B cell (primary cell): ENCODE data around the gene PI4KA.

Experiments used
- EZH2 ChIP-seq: IDR thresholded peaks from 2 replicates; pipeline ENCODE4 v1.6.1; 2012; ENCODE audit warnings: borderline replicate concordance, low read depth, mild to moderate bottlenecking, moderate library complexity, low read length; ENCODE audit not compliant: insufficient read depth, poor library complexity, severe bottlenecking
- TF ChIP-seq, protein P1 (sequence below): fragments of 200-600 bp; IDR thresholded peaks from one replicate; pipeline ENCODE4 v1.8.0; 2022; ENCODE audit warnings: antibody characterized with exemption, mild to moderate bottlenecking

GRCh38 chr22:20863366-20863765 lies 4.8 kb upstream of the PI4KA start:
- TF ChIP-seq, protein P1, sequence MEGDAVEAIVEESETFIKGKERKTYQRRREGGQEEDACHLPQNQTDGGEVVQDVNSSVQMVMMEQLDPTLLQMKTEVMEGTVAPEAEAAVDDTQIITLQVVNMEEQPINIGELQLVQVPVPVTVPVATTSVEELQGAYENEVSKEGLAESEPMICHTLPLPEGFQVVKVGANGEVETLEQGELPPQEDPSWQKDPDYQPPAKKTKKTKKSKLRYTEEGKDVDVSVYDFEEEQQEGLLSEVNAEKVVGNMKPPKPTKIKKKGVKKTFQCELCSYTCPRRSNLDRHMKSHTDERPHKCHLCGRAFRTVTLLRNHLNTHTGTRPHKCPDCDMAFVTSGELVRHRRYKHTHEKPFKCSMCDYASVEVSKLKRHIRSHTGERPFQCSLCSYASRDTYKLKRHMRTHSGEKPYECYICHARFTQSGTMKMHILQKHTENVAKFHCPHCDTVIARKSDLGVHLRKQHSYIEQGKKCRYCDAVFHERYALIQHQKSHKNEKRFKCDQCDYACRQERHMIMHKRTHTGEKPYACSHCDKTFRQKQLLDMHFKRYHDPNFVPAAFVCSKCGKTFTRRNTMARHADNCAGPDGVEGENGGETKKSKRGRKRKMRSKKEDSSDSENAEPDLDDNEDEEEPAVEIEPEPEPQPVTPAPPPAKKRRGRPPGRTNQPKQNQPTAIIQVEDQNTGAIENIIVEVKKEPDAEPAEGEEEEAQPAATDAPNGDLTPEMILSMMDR = no peak
- TF ChIP-seq EZH2 = no peak
